Omental fat pad (tissue), 4 donors: ENCODE data around the gene KYAT1. TPM values are rescaled to one million over a fixed set of nuclear protein-coding genes. Genes with fewer than 3 reads are reported as not detected.

ENCODE experiments used
- ATAC-seq: fragments of 150-250 bp; one replicate; pipeline ENCODE4 v1.9.1; 2016; ENCODE audit warnings: mild to moderate bottlenecking, moderate library complexity; ENCODE audit not compliant: low FRiP score
- DNase-seq: peaks from one replicate; pipeline ENCODE4 v3.0.0-alpha.2; 2019; ENCODE audit warnings: low spot score
- CTCF ChIP-seq, 3 donors: fragments of 450-650 bp; IDR thresholded peaks; one replicate each; pipeline ENCODE4 v1.5.1; 2016 to 2017; ENCODE audit warnings: antibody characterized with exemption in 3 of 3, mild to moderate bottlenecking in 3 of 3, moderate library complexity in 2 of 3
- total RNA-seq, 4 donors: library from RNA; depleted of rRNA; stranded (reverse); fragments of >200 nt; gene quantifications; one replicate each; pipeline ENCODE4 v1.1.0, GENCODE V29; 2016

Gene KYAT1
- total RNA-seq, 4 donors from 2014 or later = 2.9 to 9.3 (median 4.1) TPM

- TF ChIP-seq CTCF (IDR thresholded peaks at IDR 0.05) = no peak
- ATAC-seq = peak; percentile 34
These were observed 38.8 kb upstream of the KYAT1 start, which contains the start of gene PHYHD1 for GRCh38 chr9:128920381-128921058. PHYHD1 (plus strand) TSS chr9:128920982; CDS start chr9:128922324, 1,342 bp downstream.

GRCh38 chr9:128919402-128920089 is 37.8 kb upstream of the KYAT1 start:
- no peak for TF ChIP-seq CTCF (IDR thresholded peaks at IDR 0.05)
- ATAC-seq (no peak), DNase-seq (no peak)

More at GRCh38 chr9:128920381-128921058, 38.8 kb upstream of the KYAT1 start, which contains the start of gene PHYHD1:
- no peak for DNase-seq

- TF ChIP-seq CTCF (IDR thresholded peaks at IDR 0.05) = no peak
- DNase-seq (no peak), ATAC-seq (no peak)
These were observed 37.2 kb upstream of the KYAT1 start for GRCh38 chr9:128918921-128919320.

- DNase-seq (no peak), ATAC-seq (peak; percentile 45)
- no peak for TF ChIP-seq CTCF (IDR thresholded peaks at IDR 0.05)
These were observed 35.5 kb upstream of the KYAT1 start for GRCh38 chr9:128917151-128917849.

- DNase-seq = no peak
- ATAC-seq = no peak
- TF ChIP-seq CTCF (IDR thresholded peaks at IDR 0.05) = no peak
These were observed 35.0 kb upstream of the KYAT1 start for GRCh38 chr9:128916745-128917144.

- peak; percentile 22 for ATAC-seq
- TF ChIP-seq CTCF (IDR thresholded peaks at IDR 0.05) = no peak
- no peak for DNase-seq
These were observed 34.5 kb upstream of the KYAT1 start for GRCh38 chr9:128916204-128916603.
